Measurements from ENCODE around the gene IL17RC. TPM values are rescaled to one million over a fixed set of nuclear protein-coding genes. Genes with fewer than 3 reads are reported as not detected.

IL17RC gene
- total RNA-seq, 1 donor from 2014 or later: 1.1 TPM

GRCh38 chr3:9970020-9970652 is 53.2 kb downstream of the IL17RC start:
- intact Hi-C loops (cut with micrococcal nuclease): no loop called here

- intact Hi-C loops (cut with micrococcal nuclease): no loop called here
Measured at GRCh38 chr3:9976721-9977709, 60.1 kb downstream of the IL17RC start.

DNA sequence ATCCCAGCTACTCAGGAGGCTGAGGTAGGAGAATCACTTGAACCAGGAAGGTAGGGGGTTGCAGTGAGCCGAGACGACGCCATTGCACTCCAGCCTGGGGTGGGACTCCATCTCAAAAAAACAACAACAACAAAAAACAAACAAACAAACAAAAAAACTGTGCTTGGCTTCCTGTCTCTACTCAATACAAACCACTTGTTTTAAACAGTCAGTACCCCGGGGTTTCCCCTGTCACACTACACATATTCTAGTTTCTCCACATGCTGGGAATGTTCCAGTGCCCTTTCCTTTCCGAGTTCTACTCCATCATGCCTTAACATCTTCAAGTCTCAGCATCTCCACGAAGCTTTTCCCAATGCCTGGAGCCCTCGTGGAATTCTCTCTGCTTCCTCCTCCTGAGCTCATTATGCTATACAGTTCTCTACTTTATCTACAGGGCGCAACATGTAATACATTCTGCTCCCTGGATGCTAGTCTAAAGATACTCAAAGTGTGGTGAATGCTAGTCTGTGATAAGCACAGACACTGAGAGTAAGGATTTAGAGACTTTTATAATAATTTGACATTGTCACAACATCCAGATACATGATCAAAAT is 61.9 kb downstream of the IL17RC start:
- intact Hi-C loops (cut with micrococcal nuclease): no loop called here

- intact Hi-C loops (cut with micrococcal nuclease): no loop called here
Measured at GRCh38 chr3:9980251-9980650, 63.4 kb downstream of the IL17RC start.

Other genes with a start within 250 kb of the IL17RC start
- 0.22 and 0.59 TPM in 2 replicates for gene CPNE9, start 213.3 kb upstream of the IL17RC start, total RNA-seq
- 41.3 and 51.1 TPM in 2 replicates for gene BRPF1, start 185.4 kb upstream of the IL17RC start, total RNA-seq
- gene OGG1, start 167.1 kb upstream of the IL17RC start, total RNA-seq: 35.6 and 43.2 TPM in 2 replicates
- gene CAMK1, start 147.2 kb upstream of the IL17RC start, total RNA-seq: 22.6 and 26.2 TPM in 2 replicates
- gene TADA3, start 124.6 kb upstream of the IL17RC start, total RNA-seq: 62.3 and 67.1 TPM in 2 replicates
- gene ARPC4, start 124.0 kb upstream of the IL17RC start, total RNA-seq: 292 and 298 TPM in 2 replicates
- gene TTLL3, start 106.8 kb upstream of the IL17RC start, total RNA-seq: 46.7 and 51.4 TPM in 2 replicates
- gene RPUSD3, start 73.1 kb upstream of the IL17RC start, total RNA-seq: 51.9 and 53.8 TPM in 2 replicates
- gene CIDEC, start 36.8 kb upstream of the IL17RC start, total RNA-seq: not detected in 2 replicates
- gene JAGN1, start 26.5 kb upstream of the IL17RC start, total RNA-seq: 33.9 and 36.2 TPM in 2 replicates
- 2.4 and 2.5 TPM in 2 replicates for gene IL17RE, start 14.2 kb upstream of the IL17RC start, total RNA-seq
- gene CRELD1, start 16.7 kb downstream of the IL17RC start, total RNA-seq: 26.0 and 27.5 TPM in 2 replicates
- 10.6 and 13.4 TPM in 2 replicates for gene PRRT3, start 35.3 kb downstream of the IL17RC start, total RNA-seq
- 52.2 and 62.6 TPM in 2 replicates for gene EMC3, start 69.7 kb downstream of the IL17RC start, total RNA-seq
- gene FANCD2, start 109.3 kb downstream of the IL17RC start, total RNA-seq: 40.7 and 54.1 TPM in 2 replicates
- gene FANCD2OS, start 191.2 kb downstream of the IL17RC start, total RNA-seq: not detected in 2 replicates
- 116 and 126 TPM in 2 replicates for gene BRK1, start 198.6 kb downstream of the IL17RC start, total RNA-seq
- gene VHL, start 224.7 kb downstream of the IL17RC start, total RNA-seq: 93.4 and 94.3 TPM in 2 replicates
- 12.2 and 13.1 TPM in 2 replicates for gene IRAK2, start 247.8 kb downstream of the IL17RC start, total RNA-seq